Left ventricle myocardium inferior (tissue), 1 donor: Measurements from ENCODE around the gene PRDX2. TPM values are rescaled to one million over a fixed set of nuclear protein-coding genes. Genes with fewer than 3 reads are reported as not detected.

ENCODE experiments used
- DNase-seq: peaks from one replicate; pipeline ENCODE4 v3.0.0-alpha.2; 2020
- H3K27ac ChIP-seq: fragments of 200-600 bp; replicated peaks from 2 replicates; pipeline ENCODE4 v1.8.0; 2021
- H3K27me3 ChIP-seq: fragments of 200-600 bp; 2 replicates; pipeline ENCODE4 v1.8.0; 2021; ENCODE audit warnings: low read depth
- H3K36me3 ChIP-seq: fragments of 200-600 bp; 2 replicates; pipeline ENCODE4 v1.8.0; 2021
- H3K4me1 ChIP-seq: fragments of 200-600 bp; 2 replicates; pipeline ENCODE4 v1.8.0; 2021
- H3K4me3 ChIP-seq: fragments of 200-600 bp; 2 replicates; pipeline ENCODE4 v1.8.0; 2021; ENCODE audit warnings: mild to moderate bottlenecking, moderate library complexity
- H3K9me3 ChIP-seq: fragments of 200-600 bp; replicated peaks from 2 replicates; pipeline ENCODE4 v1.8.0; 2021
- CTCF ChIP-seq: fragments of 200-600 bp; IDR thresholded peaks from 2 replicates; pipeline ENCODE4 v1.8.0; 2021; ENCODE audit warnings: antibody characterized with exemption, mild to moderate bottlenecking, borderline replicate concordance
- intact Hi-C: fragments of 100-400 bp; cut with micrococcal nuclease; formaldehyde crosslinking; loops from one replicate; pipeline ENCODE4 v1.11.0; 2022
- total RNA-seq: library from RNA; stranded (reverse); fragmentation: NEBNext Ultra II Directional; extraction: Animal tissue kit (Norgen Biotek cat#: 25700); gene quantifications from one replicate; pipeline ENCODE4 v1.2.1, GENCODE V29; 2021
- donor health status: DM: no; HTN: yes; CAD: no; lungs with severe emphysema.

Gene PRDX2
- total RNA-seq, 1 donor from 2014 or later, result 700 TPM

DNA sequence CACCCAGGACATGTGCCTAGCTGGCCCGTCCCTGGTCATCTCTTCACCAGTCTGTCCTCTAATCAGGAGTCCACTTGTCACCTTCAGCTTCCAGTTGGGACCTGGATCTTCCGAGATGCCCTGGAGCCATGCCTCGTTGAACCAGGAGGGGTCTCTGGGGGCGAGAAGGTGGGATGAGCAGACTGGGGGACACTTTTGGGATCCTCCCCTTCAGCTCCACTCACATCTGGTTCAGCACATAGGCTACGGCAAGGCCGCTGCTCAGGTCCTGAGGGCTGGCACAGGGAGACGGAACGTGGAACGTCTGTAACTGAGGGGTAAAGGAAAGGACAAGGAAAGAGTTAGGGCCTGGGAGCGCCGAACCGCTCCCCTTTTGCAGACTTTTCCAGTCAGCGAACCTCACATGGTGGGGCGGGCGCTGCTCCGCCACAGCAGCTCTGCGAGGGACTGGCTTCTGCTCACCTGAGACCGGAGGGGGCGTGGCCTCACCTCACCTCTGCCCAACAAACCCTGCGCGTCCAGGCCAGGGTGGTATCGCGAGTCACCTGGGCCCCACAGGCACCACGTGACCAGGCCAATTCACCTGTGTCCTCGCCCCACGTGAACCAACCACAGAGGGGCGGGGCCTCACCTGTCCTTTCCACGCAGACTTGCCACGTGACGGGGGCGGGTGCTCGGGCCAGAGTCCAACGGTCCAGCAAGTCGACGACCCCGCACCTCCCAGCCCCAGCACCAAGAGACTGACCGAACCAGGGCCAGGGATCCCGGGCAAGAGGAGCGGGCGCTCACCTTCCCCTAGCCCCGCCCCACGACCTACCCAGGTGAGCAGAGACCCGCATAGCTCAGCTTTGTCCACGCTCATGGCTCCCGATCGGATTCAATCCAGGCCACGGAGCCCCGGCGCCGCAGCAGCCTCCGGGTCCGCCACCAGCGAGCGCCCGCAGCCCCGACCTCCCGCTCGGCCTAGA lies 26.7 kb downstream of the PRDX2 start, which contains the start of gene HOOK2:
Gene HOOK2, minus strand, starts transcription at position 965 of the 968 bp plus-strand sequence. Its CDS starts 103 bp downstream, at position 862.
- DNase-seq, result no peak
- intact Hi-C loops, result no loop called here
- peaks cover 82% of the 10 kb centered on the region for H3K4me1 ChIP-seq

DNA sequence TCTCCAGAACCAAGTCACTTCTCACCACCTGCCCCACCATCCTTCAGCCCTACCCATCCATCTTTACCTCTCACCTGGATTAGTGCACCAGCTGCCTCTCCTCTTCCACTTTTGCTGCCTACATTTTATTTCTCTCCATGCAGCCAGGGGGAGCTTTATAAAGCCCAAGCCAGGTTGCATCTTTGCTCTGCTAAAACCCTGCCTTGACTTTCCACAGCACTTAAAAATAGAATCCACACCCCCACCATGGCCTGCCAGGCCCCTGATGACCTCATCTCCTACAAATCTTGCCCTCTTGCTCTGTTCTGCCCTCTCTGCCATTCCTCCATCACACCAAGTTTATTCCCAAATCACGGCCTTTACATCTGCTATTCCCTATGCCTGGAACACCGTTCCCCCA lies 28.0 kb downstream of the PRDX2 start:
- Histone ChIP-seq H3K4me3 (no peak overlapping the region), H3K36me3 (peaks cover 22% of the 10 kb centered on the region), H3K27ac (peak overlapping the region; percentile 93), H3K4me1 (peaks cover 69% of the 10 kb centered on the region), H3K9me3 (no peaks in the 10 kb centered on the region), H3K27me3 (no peaks in the 10 kb centered on the region)
- DNase-seq, result peak; percentile 48
- TF ChIP-seq CTCF, result peak; percentile 57
- intact Hi-C loops, result no loop called here

More for the DNA sequence above, 26.7 kb downstream of the PRDX2 start, which contains the start of gene HOOK2:
- H3K36me3 ChIP-seq, result peaks cover 13% of the 10 kb centered on the region
- H3K27me3 ChIP-seq, result no peaks in the 10 kb centered on the region
- peak within 1 kb of the TSS; percentile 80 for H3K4me3 ChIP-seq
- no peaks in the 10 kb centered on the region for H3K9me3 ChIP-seq
- peak within 1 kb of the TSS; percentile 93 for H3K27ac ChIP-seq
- TF ChIP-seq CTCF, result no peak

DNA sequence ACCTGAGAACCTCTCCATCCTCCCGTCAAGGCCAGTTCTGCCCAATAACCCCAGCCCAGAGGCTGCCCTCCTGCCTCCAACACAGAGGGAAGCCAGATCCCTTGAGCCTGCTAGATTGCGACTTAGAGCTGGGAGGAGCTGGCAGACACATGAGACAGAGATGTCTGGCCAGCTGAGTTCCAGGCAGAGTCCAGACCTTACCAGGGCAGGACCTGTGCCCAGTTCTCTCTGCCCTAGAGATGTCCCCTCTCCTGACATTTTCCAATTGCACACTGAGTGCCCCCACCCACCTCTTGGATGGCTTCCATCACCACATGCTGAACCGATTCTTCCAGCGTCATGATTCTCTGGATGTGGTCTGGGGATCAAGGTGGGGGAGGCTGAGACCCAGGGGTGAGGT lies 29.3 kb downstream of the PRDX2 start:
- H3K4me1 ChIP-seq, result peaks cover 56% of the 10 kb centered on the region
- intact Hi-C loops, result no loop called here

DNA sequence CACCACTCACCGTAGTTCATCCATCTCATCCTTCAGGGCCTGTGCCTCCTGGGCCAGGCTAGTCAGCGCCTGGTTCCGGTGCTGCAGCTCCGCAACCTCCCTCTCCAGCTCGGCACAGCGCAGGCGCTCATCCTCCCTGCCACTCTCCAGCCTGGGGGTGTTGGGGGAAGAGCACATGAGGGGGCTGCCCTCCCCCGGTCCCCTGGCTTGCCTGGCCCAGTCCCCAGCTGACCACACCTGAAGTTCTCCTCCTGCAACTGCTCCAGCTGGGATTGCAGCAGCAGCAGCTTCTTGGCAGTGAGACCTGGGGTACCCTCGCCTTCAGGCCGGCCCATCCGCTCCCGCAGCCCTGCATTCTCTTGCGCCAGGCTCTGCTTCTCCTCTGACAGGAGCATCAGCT lies 30.7 kb downstream of the PRDX2 start:
- H3K4me1 ChIP-seq, result peaks cover 56% of the 10 kb centered on the region
- no peak for DNase-seq
- intact Hi-C loops, result no loop called here
- no peaks in the 10 kb centered on the region for H3K9me3 ChIP-seq
- H3K4me3 ChIP-seq, result no peak overlapping the region
- TF ChIP-seq CTCF, result no peak
- peak overlapping the region; percentile 93 for H3K27ac ChIP-seq
- H3K36me3 ChIP-seq, result peaks cover 29% of the 10 kb centered on the region
- no peaks in the 10 kb centered on the region for H3K27me3 ChIP-seq

More for the DNA sequence above, 29.3 kb downstream of the PRDX2 start:
- Histone ChIP-seq H3K4me3 (no peak overlapping the region), H3K27ac (peak overlapping the region; percentile 93), H3K9me3 (no peaks in the 10 kb centered on the region), H3K27me3 (no peaks in the 10 kb centered on the region), H3K36me3 (peaks cover 29% of the 10 kb centered on the region)
- peak; percentile 65 for DNase-seq
- TF ChIP-seq CTCF, result no peak

DNA sequence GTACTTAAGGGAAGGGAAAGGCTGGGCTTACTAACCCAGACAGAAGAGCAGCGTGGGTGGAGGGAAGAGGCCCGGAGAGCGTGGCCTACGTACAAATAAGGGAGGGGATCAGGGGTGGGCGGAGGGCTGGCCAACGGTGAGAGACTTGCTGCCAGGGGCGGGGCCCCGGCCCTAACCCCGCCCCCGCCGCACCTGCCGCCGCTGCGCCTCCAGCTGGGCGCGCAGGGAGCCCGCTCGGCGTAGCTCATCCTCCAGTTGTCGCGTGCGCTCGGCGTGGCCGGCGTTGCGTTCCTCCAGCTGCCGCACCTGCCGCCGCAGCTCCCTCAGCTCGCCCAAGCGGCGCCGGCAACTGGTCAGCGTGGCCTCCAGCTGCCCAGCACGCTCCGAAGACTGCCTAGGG lies 31.9 kb downstream of the PRDX2 start:
- Histone ChIP-seq H3K9me3 (no peaks in the 10 kb centered on the region), H3K36me3 (peaks cover 34% of the 10 kb centered on the region), H3K27me3 (no peaks in the 10 kb centered on the region), H3K4me1 (peaks cover 58% of the 10 kb centered on the region), H3K4me3 (no peak overlapping the region), H3K27ac (peak overlapping the region; percentile 23)
- intact Hi-C loops, result loop anchor here (10.0 kb wide), 1 partner anchor 75 kb away; no protein-coding TSS in a partner anchor
- TF ChIP-seq CTCF, result no peak
- no peak for DNase-seq
